ENCODE data around the gene CCSER1.

The CCSER1 gene

DNA sequence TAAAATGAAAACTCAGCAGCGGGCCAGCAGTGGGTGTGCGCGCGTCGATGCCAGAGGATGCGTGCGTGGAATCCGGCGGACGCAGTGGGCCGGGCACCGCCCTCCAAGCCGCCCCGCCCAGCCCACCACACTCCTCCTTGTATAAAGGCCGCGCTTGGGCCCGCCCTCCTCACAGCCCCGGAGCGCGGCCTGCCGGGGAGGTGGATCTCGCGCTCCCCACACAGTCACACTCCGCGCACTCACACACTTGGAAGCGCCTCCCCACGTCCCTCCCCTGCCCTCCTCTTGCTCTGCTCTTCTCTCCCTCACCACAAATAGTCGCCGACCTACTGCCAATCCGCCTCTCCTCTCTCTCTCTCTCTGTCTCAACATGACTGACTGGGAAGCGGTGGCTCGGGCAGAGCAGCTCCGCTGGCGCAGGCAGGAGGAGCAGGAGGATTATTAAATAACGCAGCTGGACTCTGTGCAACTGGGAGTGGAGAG, at the start of gene CCSER1:
Gene CCSER1 (plus strand): TSS at position 172 of the 483 bp plus-strand sequence.
- DNase-seq = peak in 1 of 2 experiments; percentile 45

GRCh38 chr4:90078440-90078839, 48.8 kb upstream of the CCSER1 start:
- no peak for DNase-seq

- DNase-seq = no peak
Measured at GRCh38 chr4:90080116-90080515, 47.1 kb upstream of the CCSER1 start.

DNA sequence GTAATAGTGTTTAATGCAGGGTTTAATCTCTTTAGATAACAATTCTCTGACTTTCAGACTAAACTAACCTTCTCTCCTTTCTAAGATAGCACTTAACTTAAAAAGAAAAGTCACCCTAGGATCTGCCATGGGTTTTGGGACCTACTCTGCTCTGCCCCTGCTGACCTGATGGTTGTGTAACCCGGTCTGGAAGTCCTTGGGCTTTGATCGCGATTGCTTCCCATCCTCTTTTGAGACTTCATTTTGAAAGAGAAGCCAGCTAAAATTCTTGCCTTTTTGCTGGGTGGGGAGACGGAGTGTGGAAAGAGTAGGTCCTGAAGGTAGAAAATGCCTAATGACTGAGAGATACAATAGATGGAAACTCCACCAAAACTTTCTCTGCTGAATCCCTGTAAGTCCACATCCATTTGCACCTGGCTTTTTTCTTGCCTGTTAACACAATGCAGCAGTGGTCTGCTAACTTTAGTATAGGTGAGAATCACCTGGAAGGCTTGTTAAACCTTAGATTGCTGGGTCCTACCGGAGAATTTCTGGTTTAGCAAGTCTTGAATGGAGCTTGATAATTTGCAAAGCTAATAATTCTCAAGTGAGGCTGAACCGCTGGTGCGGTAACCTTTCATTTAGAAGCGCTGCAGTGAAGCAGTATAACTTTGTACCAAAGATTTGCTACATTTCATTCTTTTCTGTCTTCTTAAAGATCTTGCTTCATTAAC, 45.6 kb upstream of the CCSER1 start:
- no peak for DNase-seq

- DNase-seq = no peak
Measured at GRCh38 chr4:90082449-90082848, 44.7 kb upstream of the CCSER1 start.

- DNase-seq = no peak
Measured at GRCh38 chr4:90084277-90084966, 42.8 kb upstream of the CCSER1 start.

GRCh38 chr4:90084967-90085295, 42.3 kb upstream of the CCSER1 start:
- DNase-seq = no peak

DNA sequence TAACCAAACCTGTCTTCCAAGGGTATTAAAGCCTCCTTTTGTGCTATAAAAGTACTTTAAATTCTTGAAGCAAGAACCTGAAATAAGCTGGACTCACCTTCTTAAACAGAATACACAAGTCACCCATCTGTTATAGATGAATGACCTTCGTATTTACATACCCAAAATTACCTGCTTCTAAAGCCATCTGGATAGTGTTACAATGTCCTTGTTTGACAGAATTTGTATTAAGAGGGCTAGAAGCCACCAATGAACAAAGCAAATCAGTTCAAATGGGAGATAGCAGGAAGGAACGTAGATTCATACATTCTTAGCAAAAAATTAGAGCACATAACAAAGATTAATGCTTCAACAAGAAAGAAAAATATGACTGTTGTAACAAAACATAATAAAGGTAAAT, 33.7 kb upstream of the CCSER1 start:
- DNase-seq = no peak

DNA sequence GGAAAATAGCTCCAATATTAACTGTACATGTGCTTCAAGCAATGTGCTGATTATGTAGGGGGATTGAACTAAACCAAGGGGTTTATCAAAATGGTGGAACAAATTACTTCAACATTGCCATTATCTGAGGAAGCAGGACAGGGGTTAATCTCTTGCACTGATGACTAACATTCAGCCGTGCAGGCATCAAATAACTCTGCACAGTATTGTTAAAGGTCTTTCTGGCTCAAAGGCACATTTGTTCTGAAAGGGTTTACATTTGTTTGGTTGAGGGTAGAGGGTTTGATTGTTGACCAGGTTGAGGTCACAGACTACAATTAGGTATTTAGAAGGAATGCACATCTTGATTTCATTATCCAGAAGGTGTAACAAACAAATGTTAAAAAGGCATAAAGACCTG, 32.2 kb upstream of the CCSER1 start:
- no peak for DNase-seq

GRCh38 chr4:90099812-90100211, 27.4 kb upstream of the CCSER1 start:
- no peak for DNase-seq

- DNase-seq = no peak
Measured at GRCh38 chr4:90103991-90104390, 23.2 kb upstream of the CCSER1 start.

- DNase-seq = no peak
Measured at GRCh38 chr4:90105274-90105673, 21.9 kb upstream of the CCSER1 start.

DNA sequence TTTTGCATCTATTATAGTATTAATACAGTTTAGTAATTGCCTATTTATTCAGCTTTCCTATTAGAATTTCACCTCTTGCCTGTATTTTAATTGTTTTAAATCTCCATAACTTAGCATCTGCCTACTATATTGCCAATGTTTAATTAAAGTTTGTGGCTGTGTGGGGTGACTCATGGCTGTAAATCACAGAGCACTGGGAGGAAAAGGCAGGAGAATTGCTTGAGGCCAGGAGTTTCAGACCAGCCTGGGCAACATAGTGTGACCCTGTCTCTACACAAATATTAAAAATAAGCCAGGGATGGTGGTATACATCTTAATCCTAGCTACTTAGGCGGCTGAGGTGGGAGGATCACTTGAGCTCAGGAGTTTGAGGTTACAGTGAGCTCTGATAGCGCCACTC, 14.5 kb upstream of the CCSER1 start:
- DNase-seq = no peak

DNA sequence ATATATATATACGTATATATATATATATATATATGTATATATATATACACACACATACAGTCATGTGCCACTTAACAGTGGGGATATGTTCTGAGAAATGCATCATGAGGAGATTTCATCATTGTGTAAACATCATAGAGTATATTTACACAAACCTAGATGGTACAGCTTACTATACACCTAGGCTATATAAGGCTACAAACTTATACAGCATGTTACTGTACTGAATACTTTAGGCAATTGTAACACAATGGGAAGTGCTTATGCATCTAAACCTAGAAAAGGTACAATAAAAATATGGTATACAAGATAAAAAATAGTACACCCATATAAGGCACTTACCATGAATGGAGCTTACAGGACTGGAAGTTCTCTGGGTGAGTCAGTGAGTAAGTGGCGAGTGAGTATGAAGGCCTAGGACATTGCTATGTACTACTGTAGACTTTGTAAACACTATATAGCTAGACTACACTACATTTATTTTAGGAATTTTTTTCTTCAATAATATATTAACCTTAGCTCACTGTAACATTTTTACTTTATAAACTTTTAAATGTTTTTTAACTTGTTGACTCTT, 13.2 kb upstream of the CCSER1 start:
- no peak for DNase-seq

DNA sequence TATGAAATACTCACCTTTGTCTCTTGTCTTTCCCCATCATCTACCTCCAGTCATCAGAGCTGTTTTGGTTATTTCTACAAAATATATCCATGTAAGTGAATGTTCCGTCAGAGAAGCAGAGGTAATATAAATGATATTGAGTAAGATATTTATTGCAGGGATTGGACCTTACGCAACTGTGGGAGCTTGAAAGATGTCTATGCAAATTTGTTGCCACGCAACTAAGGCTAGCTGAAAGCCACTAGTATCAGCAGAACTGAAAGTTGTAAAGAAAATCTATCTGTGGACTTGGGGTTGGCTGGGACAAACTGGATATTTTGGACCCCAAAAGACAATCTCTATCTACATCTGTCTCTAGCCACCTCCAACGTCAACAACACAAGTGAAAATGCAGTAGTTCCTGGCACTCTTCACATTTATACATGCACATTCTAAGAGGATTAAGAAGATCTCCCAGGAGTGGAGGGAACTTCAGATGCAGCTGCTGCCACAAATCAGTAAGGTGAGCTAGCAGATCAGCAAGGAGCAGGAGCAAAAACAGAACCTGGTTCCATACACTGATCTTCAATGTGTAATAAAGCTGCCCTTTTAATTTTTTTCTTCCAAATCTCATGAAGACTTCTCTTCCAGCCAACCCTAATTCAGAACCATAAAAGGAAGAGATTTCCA, 8.5 kb upstream of the CCSER1 start:
- no peak for DNase-seq

- no peak for DNase-seq
Measured at GRCh38 chr4:90120037-90120436, 7.2 kb upstream of the CCSER1 start.

DNA sequence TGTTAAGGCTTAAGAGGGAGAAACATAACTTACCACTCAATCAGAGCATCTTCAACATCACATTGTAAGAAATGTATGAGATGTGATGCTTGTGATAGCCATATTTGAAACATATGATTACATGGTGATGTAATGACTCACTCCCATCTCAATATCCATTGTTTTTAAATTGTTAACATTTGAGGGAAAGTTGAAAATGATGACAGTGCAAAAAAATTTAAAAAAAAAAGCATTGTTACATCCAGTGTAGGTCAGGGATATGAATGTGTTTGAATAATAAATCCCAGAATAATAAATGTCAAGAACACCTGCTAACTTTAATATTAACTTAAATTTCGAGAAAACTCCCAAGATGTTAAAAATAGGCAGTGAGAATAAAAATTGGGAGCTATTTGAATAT, 6.4 kb upstream of the CCSER1 start:
- DNase-seq = no peak

DNA sequence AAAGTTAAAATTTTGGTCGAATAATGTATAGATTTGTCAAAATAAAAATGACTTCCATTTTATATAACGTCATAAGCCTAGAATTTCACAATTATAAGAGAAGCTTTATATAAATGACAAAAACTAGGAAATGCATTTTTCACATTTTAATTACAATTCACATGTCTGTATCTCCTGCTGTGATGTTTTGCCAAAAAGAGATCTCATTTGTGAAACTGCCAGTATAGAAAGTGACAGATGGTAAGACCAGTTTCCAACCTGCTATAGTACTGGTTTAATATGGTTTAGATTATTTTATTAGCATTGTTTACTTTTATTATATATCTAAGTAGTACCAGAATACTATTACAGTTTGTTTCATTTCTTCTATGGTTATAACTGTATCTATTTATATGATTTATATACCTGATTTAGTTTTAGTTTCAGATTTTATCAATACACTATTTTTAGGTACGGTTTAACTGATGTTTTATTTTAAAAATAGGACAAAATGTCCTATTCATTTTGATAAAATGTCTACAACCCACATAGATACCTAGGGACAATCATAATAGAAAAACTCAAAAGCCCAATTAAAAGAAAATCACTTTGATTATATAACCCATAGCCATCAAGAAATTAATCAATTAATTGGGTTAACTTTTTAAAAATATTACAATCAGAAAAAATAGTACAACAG, 5.4 kb upstream of the CCSER1 start:
- DNase-seq = no peak

DNA sequence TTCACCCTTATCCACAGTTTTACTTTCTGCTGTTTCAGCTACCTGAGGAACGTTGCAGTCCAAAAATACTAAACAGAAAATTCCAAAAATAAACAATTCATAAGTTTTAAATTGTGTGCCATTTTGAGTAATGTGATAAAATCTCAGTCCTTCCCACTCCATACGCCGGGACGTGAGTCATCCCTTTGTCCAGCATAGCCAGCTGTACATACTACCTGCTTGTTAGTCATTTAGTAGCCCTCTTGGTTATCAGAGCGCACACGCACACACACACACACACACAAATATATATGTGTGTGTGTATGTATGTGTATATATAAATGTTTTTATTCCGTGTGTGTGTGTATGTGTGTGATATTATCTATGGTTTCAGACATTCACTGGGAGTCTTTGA, 4.8 kb upstream of the CCSER1 start:
- DNase-seq = no peak

- DNase-seq = no peak
Measured at GRCh38 chr4:90124276-90124675, 2.9 kb upstream of the CCSER1 start.

DNA sequence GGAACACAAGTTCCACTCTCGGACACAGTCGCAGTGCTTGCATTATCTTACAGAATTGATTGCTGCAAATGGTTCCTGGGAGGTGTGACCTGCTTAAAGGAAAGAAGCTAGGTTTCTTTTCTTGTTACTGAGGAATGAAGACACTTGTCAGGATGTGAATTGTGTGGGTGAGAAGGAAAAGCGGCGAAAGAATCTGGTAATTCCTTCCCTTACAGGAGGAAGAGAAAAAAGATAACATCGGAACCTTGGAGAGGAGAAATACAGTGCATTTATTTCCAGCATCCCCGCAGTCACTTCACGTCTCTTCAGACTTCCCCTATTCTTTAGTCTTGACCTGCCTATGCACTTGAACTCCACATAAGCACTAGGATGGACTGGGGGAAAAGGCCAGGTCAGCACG, 389 bp upstream of the CCSER1 start:
- DNase-seq = peak in 1 of 2 experiments; percentile 20

- DNase-seq = no peak
Measured at GRCh38 chr4:90127706-90128345, 632 bp downstream of the CCSER1 start.
